NCI-H2029 (cell line): ENCODE data around the gene PAM.

Experiments used
- DNase-seq: peaks from one replicate; lab custom pipeline; 2025; lab: John Stamatoyannopoulos, UW

Gene PAM

GRCh38 chr5:102754767-102755431, at the start of gene PAM:
Gene PAM (plus strand): TSS chr5:102755305. CDS start chr5:102866196, 110,891 bp downstream.
- peak; percentile 60 for DNase-seq

- DNase-seq: no peak
Measured at GRCh38 chr5:102711525-102712385, 43.4 kb upstream of the PAM start.

- DNase-seq: no peak
Measured at GRCh38 chr5:102713278-102713677, 41.8 kb upstream of the PAM start.

- DNase-seq: no peak
Measured at GRCh38 chr5:102713682-102714231, 41.3 kb upstream of the PAM start.

GRCh38 chr5:102715082-102715807, 39.9 kb upstream of the PAM start:
- no peak for DNase-seq

- no peak for DNase-seq
Measured at GRCh38 chr5:102716017-102716416, 39.1 kb upstream of the PAM start.

- no peak for DNase-seq
Measured at GRCh38 chr5:102718819-102719218, 36.3 kb upstream of the PAM start.

GRCh38 chr5:102719886-102720285, 35.2 kb upstream of the PAM start:
- peak; percentile 19 for DNase-seq

GRCh38 chr5:102720969-102721368, 34.1 kb upstream of the PAM start:
- DNase-seq: no peak

- DNase-seq: no peak
Measured at GRCh38 chr5:102722931-102723330, 32.2 kb upstream of the PAM start.

GRCh38 chr5:102731693-102732092, 23.4 kb upstream of the PAM start:
- no peak for DNase-seq

- DNase-seq: no peak
Measured at GRCh38 chr5:102733534-102733933, 21.6 kb upstream of the PAM start.

- no peak for DNase-seq
Measured at GRCh38 chr5:102737161-102737560, 17.9 kb upstream of the PAM start.

- DNase-seq: no peak
Measured at GRCh38 chr5:102737805-102738469, 17.2 kb upstream of the PAM start.

- DNase-seq: no peak
Measured at GRCh38 chr5:102740515-102740914, 14.6 kb upstream of the PAM start.

GRCh38 chr5:102742215-102742614, 12.9 kb upstream of the PAM start:
- DNase-seq: no peak

- no peak for DNase-seq
Measured at GRCh38 chr5:102743900-102744299, 11.2 kb upstream of the PAM start.

- DNase-seq: no peak
Measured at GRCh38 chr5:102747386-102748166, 7.5 kb upstream of the PAM start.

GRCh38 chr5:102749416-102750030, 5.6 kb upstream of the PAM start:
- no peak for DNase-seq

- DNase-seq: no peak
Measured at GRCh38 chr5:102750151-102750834, 4.8 kb upstream of the PAM start.
